G401 (cell line): ENCODE results near the gene PAX8. TPM values are rescaled to one million over a fixed set of nuclear protein-coding genes. Genes with fewer than 3 reads are reported as not detected.

ENCODE experiments used
- DNase-seq: peaks from one replicate; pipeline ENCODE4 v3.0.0-alpha.2; 2015; ENCODE audit warnings: low spot score
- in situ Hi-C: cut with HindIII; loops from 2 replicates; pipeline ENCODE4 v1.10.0; 2016; ENCODE audit warnings: low sequenced_read_pairs, mixed read lengths
- total RNA-seq: library from RNA; depleted of rRNA; stranded (reverse); fragments of >200 nt; shearing (Covaris generic); gene quantifications from 2 replicates; pipeline ENCODE4 v1.2.3, GENCODE V29; 2014

Gene PAX8
- total RNA-seq, 1 experiment from 2014 or later, result not detected

DNA sequence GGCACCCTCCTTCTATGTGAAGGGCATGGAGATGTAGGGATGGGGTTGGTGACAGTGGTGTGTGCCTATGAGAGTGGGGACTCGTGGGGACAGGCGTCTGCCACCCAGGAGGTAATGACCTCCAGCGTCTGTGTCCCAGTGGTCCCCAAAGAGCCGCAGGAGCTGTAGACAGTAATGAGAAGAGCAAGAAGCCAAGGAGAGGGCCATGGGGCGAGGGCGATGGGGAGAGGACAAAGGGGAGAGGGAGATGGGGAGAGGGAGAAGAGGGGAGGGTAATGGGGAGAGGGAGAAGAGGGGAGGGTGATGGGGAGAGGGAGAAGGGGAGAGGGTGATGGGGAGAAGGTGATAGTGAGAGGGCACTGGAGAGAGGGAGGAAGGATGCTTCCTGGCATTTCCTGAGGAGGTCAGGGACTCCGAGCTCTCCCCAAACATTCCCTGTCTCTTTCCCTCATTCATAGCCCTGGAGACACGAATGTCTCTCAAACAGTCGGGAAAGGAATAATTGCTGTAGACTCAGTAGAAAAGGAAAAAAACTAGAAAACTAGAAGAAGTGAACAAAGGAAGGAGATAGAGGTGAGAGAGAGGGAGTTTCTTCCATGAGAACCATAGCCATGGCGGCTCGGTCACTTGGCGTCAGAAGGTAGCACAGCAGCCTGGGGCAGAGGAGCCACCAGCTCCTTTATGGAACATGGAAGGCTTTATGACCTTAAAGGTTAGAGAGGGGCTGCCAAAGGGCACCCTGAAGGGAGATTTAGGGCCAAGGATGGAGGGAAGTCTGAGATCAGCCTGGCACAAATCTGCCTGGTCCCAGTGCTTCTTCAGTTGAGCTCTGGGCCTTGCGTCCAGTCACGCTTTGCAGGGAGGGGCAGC lies 65.4 kb downstream of the PAX8 start:
- in situ Hi-C loops, result no loop called here
- DNase-seq, result no peak

GRCh38 chr2:113212245-113213060 lies 66.3 kb downstream of the PAX8 start:
- no peak for DNase-seq
- in situ Hi-C loops, result no loop called here

DNA sequence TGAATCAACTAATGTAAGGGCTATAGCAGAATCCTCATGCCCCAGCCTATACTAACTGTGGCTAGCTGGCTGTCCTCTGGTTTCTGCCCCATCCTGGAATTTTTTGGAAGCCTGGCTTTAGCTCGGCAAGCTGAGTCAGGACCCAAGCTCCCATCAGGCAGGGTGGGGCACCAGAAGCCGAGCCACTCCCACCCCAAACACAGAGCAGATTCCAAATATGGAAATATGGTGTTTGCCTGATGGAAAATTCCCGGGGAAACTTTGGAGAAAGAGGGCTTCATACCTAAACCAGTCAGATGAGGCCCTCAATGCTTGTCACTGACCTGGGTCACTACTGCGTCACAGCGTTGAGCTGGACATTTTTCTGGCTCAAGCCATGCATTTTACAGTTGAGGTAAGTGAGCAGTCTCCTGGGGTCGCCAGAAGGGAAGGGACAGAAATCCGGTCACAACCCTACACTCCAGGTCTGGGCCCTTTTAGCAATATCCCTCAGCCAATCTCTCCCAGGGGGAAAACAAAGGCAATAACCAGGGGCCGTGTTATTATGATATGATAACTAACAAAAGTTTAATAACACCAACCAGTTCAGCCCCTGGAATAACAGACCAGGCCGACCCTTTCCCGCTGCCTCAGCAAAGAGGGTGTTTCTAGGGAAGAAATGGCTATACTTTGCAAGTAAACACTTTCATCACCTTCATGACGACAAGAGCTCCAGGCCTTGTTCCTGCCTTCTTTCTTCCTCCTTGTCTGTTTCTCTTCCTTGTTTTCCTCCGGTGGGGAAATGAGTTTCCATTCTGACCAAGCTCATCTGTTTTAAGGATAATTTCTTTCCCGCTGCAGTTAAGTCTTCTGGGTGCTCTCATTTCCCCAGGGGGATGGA lies 67.3 kb downstream of the PAX8 start:
- DNase-seq, result no peak
- in situ Hi-C loops, result no loop called here

DNA sequence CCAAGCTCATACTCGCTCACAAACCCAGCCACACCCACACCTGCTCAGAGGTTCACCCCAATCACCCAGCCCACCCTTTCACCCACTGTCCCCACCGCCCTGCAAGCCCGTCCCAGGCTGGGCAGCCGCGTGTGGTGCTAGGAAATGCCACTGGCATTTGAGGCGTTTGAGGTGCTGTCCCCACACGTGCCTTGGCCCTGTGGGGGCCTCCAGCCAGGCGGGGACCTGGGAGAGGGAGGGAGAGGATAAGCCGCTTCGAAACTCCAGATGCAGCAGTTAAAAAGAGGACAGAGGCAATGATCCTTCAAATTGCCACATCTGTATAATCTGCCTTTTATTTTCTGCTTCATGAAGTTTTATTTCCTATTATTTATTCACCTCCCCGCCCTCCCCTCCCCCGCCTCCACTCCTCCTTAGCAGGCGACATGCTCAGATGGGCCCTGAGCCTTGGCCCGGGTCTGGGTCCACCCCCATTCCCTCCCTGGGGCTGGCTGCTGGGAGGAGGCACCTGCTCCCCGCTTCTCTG lies 69.0 kb downstream of the PAX8 start:
- in situ Hi-C loops, result no loop called here
- DNase-seq, result no peak

DNA sequence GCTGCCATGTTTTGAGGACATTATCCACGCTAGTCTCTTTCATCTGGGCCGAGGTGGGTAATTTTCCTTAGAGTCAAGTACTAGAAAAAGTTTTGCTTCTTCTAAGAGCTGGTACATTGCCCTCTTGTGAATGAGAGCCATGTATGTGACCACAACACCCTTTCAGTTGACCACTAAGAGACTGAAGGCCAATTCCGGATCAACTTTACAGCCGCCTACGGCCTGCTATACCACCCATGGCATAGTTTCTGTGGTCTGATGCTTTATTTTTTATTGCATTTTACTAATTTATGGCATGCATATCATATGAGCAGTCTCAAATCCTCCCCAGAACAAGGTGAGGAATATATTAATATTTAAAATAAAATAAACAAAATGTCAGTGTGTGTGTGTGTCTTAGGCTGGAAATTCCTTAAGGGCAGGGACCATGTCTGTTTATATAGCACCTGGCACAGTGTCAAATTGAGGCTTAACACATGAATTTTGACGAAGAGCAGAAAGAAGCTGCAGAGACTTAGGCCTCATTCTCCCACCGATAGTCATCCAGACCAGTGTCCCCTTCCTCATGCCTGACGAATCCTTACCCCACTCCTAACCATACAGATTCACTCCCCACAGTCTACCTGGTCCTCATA lies 69.6 kb downstream of the PAX8 start:
- in situ Hi-C loops, result no loop called here
- DNase-seq, result no peak

DNA sequence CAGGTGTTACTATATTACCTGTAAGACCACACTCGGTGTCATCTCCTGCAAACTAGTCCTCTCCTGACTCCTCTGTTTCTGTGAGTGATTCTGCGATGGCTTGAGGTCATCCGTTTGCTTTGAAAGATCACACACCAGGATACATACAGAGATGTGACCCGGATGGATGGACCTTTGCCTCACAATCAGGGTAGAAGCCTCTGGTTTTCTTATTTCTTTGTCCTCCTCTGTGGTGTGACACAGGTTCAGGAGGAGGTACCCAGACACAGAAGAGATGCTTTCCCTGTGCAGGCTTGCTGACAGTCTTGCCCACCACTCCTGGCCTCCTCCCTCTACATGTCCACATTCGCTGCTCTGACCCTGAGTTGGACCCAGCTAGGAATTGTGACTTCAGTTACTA lies 70.3 kb downstream of the PAX8 start:
- in situ Hi-C loops, result no loop called here
- DNase-seq, result no peak

DNA sequence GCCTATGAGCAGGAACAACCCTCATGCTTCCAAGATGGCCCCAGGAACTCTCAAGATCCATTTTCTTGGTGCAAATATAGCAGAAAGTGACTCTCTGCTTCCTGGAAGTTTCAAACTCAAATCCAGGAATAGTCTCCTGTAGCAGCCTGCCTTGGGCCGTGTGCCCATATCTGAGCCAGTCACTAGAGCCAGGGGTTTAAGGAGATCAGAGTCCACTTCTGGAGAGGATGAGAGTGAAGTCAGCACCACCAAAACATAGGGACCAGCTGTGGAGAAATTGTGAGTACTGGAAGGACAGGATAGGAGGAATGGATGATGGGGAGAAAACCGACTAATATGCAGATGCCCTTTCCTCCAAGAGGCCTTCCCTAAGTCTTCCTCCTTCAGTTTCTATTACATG lies 71.7 kb downstream of the PAX8 start:
- DNase-seq, result no peak
- in situ Hi-C loops, result no loop called here

- in situ Hi-C loops, result no loop called here
- DNase-seq, result no peak
These were observed 72.5 kb downstream of the PAX8 start for GRCh38 chr2:113206251-113206650.

DNA sequence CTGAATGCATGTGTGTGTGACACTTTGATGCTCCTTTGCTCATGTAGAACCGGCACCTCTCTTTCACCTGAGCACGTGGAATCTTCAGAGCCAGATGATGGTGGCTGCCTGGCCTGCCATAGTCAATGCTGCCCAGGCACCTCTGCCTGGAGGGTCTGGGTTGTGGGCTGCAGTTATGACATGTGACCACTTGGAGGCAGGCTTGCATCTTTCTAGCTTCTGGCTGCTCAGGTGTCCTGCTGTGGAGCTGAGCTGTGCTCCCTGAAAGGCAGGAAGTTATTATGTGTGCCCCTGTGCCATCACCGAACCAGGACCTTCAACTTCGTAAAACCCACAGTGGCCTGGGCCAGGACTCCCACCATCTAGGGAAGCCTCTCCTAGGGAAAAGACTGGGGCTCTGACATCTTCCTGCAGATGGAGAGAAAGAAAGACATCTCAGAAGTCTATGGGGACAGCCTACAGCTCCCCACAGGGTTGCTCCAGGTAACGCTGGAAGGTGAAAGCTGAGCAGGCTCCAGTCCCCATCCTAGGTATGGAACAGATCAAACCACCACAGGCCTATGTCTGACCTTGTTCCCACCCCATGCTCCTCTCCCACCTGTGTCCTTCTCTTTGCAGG lies 74.7 kb downstream of the PAX8 start:
- in situ Hi-C loops, result no loop called here
- peak; percentile 61 for DNase-seq

GRCh38 chr2:113203217-113203530 lies 75.5 kb downstream of the PAX8 start:
- no peak for DNase-seq
- in situ Hi-C loops, result no loop called here

GRCh38 chr2:113202305-113203216 lies 76.2 kb downstream of the PAX8 start:
- DNase-seq, result no peak

DNA sequence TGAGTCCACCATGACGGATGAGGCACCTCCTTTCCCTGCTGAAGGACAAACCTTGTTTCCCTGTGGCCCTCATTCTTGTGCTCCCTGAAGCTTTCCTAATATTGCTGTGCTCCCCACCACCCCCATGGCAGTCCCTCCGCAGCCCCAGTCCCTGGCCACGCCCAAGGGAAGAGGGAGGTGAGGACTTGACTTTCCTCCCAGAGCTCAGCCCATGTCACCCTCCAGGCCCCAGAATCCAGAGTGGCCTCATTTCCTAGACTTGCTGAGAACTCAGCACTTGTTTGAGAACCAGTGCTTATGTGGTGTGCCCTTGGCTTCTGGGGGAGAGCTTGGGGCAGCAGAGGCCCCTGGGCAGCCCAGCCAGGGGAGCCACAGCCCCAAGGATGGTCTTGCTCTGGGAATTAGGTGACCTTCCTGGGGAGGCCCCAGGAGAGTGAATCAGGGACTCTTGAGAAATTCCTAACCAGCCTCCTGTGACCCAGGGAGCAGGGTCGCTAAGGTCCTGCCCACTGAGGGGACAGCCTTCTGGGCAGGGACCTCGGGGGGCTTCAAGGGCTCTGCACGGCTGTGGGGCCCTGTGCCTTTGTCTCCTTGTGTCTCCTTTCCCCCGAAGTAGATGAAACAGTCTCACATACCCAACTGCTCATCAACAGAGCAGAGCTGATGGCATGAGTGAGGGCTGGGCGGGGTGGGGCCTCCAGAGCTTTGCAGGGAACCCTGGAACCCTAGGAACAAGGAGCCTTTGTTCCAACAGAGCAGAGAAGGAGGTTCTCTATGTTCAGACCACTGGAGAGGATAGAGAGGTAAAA lies 77.0 kb downstream of the PAX8 start:
- in situ Hi-C loops, result no loop called here
- DNase-seq, result no peak

More at GRCh38 chr2:113202305-113203216, 76.2 kb downstream of the PAX8 start:
- in situ Hi-C loops, result no loop called here

DNA sequence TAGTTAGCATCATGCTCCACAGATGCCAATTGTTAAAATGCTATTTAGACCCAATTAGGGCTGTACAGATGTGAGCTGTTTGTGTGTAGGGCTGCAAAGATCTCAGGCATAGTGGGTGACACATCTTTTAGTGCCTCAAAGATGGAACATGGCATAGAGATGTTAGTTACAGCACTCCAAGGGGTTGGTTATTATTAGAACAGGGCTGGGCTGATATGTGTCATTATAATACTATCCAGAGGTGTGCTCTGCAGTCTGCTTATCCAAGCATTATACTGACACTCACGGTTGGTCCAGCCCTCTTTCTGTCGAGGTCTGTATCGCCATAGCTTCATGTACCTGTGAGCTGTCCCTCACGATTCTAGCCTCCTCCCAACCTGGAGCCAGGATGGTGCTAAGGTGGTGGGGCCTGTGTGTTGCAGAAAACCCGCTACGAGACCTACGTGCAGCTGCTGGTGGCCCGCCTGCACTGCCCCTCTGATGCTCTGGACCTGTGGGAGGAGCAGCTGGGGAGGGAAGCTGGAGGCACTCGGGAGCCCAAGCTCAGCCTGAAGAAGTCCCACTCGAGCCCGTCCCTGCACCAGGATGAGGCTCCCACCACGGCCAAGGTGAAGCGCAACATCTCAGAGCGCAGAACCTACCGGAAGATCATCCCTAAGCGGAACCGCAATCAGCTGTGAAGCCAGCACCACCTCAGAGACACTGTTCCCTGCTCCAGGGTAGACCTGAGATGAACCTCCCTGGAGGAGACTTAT lies 77.8 kb downstream of the PAX8 start:
- in situ Hi-C loops, result no loop called here

DNA sequence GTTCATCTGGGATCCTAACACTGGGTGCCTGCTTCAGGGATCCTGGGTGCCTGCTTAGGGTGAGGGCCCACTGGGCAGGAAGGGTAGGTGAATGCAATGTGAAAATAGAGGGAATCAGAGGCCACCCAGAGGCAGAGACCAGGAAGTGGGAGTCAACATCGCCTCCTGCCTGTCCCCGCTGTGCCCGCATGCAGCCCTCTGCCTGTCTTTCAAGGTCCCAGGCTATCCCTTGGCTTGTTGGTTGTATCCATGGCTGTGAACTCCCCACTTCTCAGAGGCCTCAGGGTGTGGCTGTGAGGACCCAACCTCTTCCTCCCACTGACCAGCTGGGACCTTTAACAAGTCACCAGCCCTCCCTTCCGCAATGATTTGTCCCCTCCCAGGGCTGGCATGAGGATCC lies 78.5 kb downstream of the PAX8 start:
- in situ Hi-C loops, result no loop called here
- DNase-seq, result no peak

More for the DNA sequence above, 77.8 kb downstream of the PAX8 start:
- DNase-seq, result no peak

DNA sequence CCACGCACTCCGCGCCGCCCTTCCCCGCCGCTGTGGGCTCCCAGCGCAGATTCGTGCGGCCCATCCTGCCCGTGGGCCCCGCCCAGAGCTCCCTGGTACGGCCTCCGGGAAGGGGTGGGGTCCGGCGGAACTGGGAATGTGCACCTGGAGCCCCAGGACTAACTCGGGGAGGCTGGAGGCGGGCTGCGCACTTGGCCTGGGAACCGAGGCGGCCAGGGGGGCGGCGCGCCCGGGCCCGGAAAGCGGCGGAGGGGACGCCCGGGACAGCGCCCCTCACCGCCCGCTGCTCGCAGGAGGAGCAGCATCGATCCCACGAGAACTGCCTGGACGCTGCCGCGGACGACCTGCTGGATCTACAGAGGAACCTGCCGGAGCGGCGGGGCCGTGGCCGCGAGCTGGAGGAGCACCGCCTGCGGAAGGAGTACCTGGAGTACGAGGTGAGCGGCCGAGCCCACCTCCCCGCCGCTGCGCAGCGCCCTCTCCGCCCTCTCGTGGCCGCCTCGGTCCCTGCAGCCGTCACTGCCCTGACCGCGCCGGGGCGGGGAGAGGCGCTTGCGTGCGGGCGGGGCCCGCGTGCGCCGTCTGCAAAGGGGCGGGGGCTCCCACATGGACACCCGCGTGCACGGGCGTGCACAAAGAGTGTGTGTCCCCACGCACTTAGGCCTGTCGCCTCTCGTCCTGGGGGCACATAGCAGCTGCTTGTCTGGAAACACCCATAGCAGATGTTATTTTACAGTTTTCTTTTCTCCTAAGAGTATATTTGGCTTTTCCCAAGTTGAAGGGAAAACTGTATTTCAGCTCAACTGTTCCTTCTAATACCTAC lies 79.7 kb downstream of the PAX8 start:
- in situ Hi-C loops, result no loop called here
- peak; percentile 71 for DNase-seq
